ENCODE results near the gene DIAPH2.

DIAPH2 gene

DNA sequence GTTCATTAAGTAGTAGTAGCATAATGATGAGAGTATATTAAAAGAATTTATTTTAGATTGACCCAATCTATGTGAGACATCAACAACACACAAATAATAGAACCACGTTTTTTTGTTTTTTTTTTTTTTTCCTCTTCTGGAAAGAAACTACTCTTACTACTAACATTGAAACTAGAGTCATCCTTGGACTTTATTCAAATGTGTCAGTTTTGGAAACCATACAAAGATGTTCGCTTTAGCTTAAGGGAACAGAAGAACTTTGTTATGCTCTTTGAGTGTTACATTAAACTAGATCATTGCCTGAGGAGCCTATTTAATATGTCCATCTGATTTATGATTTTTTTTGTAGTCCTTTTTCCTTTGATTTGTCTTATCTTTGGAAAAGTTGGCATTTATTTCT is 365.8 kb downstream of the DIAPH2 start:
- DNase-seq (ENCODE audit: low spot score) = no peak

DNA sequence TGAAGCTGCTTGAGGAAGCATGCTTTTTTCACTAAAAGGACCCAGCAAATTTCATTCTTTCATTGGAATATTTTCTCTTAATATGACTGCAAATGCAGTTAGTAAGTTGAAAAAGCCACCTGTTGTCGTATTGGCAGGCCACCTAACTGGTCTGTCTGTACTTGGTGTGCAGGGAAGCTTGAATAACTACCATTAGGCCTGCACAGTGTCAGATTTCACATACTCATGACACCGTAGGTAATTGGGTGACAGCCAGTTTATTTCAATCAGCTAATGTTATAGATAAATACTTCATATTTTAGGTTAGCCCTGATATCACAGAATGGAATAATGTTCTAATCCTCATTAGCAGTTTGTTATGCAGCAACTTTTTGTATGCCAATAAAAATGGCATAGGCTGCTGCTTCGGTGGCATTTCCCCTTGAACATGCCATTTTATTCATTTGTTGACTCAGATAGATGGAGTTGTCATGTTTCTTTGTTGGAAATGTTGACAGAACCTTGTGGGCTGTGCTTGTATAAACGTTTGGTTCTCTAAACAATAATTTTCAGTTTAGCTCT is 372.8 kb downstream of the DIAPH2 start:
- no peak for DNase-seq (ENCODE audit: low spot score)

DNA sequence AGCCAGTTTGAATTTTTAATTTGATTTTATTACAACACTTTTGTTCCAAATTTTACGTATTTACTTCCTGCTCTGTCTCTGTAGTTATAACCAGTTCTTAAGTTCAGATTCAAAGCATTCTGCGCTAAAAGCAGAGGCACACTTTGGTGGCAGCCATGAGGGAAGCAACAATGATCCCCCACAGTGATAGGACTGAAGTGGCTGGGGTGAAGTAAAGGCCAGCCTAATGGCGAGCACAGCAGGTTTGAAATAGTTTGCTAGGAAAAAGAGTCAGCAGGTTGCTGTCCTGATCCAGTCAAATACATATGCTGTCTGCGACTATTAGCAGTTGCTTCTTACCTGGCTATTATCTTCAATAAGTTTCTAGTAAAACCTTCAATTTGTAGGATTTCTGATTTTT is 375.4 kb downstream of the DIAPH2 start:
- DNase-seq (ENCODE audit: low spot score) = no peak

DNA sequence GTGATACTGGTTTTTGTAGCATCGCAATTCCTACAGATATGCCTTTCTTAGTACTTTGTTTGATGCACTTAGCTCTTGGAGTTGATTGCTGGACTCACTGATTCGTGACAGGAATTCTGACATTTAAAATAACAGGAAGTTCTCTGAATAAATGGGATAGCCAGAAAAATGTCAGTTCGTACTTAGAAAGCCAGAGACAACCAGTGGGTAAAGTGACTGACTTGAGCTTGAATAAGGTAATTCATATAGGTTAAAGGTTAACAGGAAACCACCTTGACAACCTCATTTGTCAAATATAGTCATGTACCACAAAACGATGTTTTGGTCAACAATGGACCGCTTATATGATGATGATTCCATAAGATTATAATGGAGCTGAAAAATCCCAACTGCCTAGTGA is 380.4 kb downstream of the DIAPH2 start:
- no peak for DNase-seq (ENCODE audit: low spot score)

DNA sequence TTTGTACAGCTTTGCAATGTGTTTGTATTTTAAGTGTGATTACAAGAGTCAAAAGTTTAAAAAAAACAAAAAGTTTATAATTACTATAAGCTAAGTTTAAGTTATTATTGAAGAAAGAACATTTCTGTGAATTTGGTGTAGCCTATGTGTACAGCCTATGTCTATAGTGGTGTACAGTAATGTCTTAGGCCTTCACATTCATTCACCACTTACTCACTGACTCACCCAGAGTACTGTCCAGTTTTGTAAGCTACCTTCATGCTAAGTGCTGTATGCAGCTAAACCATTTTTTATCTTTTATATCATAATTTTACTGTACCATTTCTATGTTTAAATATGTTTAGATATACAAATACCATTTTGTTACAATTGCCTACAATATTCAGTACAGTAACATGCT is 381.3 kb downstream of the DIAPH2 start:
- DNase-seq (ENCODE audit: low spot score) = no peak

DNA sequence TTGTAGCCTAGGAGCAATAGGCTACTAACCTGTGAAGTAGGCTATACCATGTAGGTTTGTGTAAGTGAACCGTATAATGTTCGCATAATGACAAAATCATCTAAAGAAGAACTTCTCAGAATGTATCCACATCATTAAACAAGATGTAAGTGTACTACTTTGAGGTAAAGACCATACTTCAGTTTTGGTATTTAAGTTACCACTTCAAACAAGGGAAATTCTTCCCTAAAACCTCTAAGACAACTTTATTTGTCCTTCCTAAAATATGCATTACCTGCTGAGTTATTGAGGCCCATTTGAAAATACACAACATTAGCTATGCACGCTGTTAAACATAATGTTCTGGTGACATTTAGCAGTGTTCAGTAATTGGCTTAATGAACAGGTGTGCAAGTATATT is 381.7 kb downstream of the DIAPH2 start:
- no peak for DNase-seq (ENCODE audit: low spot score)

DNA sequence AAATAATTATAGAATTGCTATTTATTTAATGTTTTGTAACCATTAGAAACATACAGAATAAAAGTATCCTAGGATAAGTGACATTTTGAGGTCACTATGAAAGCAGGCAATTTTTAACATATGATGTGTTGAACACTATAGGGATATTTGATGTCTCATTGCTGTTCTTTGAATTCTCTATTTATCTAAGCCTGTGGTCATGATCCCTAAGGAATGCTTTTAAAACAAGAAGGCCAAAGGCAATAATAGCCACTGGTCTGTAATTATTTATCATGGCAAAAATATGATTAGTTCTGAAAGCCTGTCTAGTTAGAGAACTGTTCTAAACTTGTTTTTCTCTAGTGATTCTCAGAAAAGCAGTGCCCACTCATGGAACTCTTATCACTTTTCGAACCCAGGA is 385.7 kb downstream of the DIAPH2 start:
- no peak for DNase-seq (ENCODE audit: low spot score)

DNA sequence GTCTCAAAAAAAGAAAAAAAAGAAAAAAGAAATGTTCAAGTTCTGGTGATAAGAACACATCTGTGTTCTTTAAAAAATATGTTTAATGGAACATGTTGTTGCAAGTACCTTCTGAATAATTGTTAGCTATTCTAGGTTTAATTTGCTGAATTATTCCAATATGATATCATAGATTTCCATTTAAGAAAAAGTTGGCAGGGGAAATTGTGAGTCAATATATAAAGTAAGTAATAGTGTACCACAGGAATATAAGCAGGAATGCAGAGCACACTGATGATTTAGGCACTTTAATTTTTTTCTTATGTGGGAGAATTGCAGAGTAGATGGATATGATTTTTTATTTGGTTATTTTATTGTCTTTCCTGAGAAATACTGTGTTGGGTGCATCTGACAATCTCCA is 389.8 kb downstream of the DIAPH2 start:
- peak; percentile 5 for DNase-seq (ENCODE audit: low spot score)

DNA sequence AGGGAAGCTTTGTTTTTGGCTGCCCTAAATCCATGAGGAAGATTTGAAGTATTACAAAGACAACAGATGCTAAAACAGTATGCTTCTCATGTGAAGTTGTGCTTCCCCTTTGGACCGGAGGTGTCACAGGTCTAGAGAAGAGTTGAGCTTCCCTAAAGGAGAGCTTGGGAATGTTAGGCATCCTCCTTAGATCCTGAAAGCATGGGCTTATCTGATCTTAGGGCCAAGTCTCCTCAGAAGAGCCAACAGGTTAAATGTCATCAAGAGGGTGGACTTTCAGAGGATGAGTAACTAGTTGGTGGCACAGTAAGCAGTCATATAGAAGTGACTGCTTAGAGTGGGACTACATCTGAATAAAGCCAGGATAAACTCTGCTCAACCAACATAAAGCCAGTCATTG is 404.5 kb downstream of the DIAPH2 start:
- DNase-seq (ENCODE audit: low spot score) = no peak

DNA sequence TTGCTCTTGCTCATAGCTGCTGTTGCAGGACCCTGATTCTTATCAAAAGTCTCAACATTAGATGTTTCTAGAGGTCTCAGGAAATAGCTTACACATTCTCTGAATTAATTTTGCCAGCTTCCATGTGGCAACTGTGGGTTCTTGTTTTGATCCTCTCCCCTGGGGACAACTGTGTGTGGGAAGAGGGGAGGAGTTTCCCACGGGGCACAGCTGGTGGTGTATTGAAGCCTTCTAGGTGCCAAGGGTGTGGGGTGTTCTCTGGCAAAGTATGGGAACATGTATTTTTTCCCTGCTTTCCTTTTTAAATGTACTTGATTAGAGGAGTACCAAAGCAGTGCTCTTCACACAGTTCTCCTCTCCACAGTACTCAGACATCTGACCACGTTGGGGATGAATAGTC is 411.7 kb downstream of the DIAPH2 start:
- DNase-seq (ENCODE audit: low spot score) = no peak

DNA sequence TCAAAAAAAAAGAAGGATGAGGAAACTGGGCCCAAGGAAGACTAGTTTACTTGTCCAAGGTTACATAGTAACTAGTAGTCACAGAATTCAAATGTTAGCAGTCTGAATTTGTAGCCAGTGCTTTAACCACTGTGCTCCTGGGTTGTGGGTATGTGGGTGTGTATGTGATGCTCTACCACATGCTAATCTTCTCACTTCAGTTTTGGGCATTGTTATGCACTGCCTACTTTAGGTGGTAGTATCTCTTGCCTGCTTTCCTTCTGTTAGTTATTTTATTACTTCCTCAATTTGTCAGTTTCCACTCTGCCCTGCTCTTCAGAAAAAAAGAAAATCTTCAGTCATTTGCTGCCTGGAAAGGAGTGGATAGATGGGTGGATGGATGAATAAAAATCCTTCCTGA is 418.3 kb downstream of the DIAPH2 start:
- DNase-seq (ENCODE audit: low spot score) = no peak

DNA sequence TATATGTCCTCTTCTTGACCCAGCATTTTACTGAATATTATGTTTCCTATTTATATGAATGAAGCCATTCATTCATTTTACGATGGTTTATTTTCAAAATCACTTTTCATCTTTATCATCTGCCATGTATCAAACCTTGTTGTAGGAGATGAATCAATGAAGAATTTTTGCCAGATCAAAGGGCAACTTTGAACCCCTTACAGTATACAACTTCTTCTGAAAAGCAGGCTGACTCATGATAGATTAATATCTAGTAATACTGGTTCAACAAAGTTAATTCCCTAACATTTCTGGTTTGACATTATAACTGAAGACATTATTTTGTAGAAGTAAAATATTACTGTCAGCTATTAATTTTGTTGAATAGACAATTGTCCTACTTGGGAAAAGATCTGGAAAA is 425.1 kb downstream of the DIAPH2 start:
- no peak for DNase-seq (ENCODE audit: low spot score)

DNA sequence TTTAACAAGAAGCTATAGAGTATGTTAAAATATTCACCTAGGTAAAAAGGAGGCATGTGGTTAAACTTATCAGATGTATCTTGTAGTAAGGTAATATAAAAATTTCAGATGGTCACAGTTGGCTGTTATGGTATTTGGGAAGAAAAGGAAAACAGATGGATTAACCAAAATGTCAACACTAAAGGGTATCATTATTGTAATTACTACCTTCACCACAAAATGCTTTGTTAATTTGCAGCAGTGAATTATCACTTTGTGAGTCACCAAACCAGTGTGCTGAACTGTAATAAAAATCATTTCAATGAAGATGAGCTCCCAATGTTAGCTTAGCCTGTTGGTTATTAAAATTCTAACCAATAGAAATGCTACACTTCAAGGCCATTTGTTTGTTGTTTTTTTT is 432.9 kb downstream of the DIAPH2 start:
- no peak for DNase-seq (ENCODE audit: low spot score)

DNA sequence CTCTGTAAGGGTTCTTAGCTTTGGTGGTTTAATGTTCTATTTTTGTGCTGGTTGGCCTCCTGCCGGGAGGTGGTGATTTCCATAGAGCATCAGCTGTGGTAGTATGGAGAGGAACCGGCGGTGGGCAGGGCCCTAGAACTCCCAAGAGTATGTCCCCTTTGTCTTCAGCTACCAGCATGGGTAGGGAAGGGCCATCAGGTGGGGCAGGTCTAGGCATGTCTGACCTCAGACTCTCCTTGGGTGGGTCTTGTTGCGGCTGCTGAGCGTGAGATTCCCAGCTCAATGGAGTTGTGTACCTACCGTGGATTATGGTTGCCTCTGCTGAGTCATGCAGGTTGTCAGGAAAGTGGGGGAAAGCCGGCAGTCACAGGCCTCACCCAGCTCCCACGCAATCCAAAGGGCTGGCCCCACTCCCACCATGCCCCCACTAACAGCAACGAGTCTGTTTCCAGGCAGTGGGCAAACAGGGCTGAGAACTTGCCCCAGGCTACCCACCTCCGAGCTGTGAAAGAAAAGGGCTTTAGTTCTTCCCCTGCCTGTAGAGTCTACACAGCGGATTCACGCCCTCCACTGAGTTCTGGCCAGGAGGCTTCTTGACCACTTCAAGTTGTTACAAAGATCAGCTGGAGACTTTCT is 434.9 kb downstream of the DIAPH2 start:
- DNase-seq (ENCODE audit: low spot score) = no peak

DNA sequence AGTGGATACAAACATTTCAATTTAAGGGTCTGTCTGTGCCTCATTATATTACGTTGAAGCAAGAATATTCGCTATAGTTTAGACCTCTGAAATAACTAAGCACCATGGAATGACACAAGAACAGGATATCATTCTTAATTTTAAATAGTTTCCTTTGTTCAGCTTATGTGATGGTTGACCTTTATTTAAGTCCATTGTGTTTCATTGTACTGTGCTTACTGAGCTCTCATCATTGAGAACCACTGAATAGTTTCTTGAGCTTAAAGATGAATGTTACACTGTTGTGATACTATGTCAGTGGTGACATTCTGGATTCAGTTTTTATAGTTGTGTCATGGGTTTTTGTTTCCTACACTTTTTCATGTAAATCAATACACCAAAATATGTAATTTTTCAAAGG is 438.4 kb downstream of the DIAPH2 start:
- DNase-seq (ENCODE audit: low spot score) = no peak

DNA sequence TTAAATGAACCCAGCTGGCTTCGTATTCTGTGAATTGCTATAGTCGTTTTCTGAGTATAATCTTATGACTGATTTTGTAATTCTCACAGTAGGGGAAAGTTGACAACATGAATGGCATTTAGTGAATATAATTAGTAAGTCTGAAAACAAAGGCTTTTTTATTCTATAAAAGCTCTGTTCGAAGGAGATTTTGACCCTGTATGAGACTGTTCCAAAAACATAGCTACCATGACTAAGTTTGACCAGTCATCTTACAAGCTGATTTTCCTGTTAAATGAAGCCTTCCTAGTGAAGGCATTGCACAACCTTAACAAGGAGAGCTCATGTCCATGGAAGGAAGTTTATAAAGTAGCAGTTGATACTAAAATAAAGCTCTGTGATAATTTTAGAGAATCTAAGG is 441.4 kb downstream of the DIAPH2 start:
- peak; percentile 13 for DNase-seq (ENCODE audit: low spot score)

DNA sequence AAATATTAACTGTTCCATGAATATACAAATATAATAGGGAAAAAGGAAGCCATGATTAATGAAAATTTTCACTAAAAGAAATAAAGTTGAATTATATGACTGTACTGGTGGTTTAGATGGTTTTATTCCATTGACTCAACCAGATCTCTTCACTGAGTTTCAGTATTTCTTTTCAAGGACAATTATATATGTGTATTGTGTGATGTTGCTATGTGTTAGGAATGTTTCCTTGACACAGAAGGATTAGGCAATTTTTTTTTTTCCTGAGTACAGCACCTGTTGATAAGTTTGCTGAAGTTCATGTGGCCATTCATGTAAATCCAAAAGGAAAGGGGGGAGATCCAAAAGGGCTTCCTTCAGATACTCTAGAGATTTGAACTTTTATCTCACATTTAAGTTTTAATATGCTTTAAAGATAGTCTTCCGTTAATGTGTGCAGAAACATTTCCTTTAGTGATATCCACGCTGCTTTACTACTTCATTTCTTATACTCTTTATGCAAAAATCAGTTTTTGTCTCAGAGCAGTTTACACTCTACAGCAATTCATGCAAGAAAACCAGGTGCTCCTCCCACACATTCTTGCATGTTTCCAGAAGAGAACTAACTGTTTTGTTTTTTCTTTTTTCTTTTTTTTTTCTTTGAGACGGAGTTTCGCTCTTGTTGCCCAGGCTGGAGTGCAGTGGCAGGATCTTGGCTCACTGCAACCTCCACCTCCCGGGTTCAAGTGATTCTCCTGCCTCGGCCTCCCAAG is 448.2 kb downstream of the DIAPH2 start:
- DNase-seq (ENCODE audit: low spot score) = no peak

DNA sequence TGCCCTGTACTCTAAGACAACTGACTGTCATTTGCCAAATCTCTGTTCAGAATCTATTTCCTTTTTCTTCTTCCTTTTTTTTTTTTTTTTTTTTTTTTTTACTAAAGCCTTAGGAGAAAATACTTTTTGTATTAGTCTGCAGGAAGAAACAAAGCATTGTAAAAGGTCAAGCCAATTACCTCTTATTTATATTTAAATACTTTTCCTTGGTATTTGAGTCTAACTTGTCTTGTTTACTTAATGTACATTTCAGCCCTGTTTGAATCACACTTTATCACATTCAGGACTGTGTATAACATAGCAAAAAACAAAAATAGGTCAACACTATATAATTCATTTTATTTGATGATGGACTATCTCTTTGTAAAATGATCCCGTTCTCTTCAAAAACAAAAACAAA is 461.3 kb downstream of the DIAPH2 start:
- no peak for DNase-seq (ENCODE audit: low spot score)

DNA sequence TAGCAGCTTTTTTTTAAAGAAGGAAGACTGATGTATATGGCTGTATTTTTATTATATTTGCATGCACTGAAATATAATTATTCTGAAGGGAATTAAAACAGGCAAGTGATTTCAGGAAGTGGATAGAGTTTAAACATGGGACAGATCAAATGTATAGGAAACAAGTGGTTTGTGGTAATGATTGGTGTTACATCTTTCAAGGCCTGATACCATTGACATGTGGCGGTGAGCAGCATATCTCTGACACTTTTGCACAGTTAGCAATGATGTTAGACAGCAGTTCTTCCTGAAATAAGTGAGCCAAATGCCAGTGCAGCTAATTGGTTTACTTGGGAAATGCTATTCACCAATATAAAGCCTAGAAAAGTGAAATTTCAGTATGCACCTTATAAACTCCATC is 471.2 kb downstream of the DIAPH2 start:
- DNase-seq (ENCODE audit: low spot score) = no peak

DNA sequence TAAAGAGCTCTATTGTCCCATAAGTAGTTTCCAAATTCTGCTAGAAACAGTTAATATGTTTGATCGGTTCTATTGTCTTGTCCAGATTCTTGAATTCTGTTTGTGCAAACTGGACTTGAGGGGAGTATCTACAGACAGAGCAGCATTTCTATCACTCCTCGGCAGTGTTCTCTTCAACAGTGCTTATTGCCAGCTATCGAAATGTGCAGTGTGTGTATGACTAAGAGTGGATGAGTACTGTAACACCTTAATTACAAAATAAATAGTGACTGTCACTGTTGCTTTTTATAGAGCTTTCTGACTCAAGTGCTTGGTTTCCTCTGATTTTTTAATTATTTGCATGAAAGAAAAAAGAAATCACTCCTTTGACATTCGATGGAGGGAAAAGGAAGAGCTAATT is 473.6 kb downstream of the DIAPH2 start:
- no peak for DNase-seq (ENCODE audit: low spot score)

DNA sequence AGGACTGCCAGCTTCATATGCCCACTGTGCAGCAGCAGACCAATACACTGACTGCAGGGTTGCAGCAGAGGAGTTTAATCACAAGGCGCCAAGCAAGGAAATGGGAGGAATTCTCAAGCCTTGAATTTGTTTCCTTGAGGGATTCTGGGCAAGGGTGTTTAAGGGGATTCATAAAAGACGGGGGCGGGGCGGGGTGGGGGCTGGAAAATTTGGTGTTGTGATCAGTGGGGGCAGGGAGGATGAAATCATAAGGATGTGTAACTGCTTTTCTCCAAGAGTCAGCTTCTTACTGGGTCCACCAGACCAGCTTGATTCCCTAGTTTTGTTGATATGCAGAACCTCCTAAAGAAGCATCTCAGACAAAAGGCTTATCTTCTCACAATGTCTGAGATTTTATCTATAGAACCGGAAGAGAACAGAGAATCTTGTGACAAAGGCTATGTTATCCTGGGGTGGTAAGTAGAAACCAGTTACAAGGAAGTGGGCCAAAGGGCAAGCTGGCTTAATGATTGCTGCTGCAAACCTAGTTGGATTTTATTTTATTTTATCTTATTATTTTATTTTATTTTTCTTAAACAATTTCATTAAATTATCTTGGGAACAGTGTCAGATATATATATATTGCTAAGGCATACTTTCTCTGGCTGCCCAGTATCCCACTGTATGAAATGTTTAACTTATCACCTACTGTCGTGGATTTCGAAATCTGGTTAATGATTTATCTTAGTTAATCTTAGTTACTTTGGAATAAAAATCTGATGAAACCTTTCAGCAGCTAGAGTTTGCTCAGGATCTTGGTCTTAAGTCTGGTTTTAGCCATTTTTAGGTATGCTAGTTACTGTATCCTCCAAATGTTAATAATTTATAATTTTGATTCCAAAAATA is 475.5 kb downstream of the DIAPH2 start:
- no peak for DNase-seq (ENCODE audit: low spot score)

DNA sequence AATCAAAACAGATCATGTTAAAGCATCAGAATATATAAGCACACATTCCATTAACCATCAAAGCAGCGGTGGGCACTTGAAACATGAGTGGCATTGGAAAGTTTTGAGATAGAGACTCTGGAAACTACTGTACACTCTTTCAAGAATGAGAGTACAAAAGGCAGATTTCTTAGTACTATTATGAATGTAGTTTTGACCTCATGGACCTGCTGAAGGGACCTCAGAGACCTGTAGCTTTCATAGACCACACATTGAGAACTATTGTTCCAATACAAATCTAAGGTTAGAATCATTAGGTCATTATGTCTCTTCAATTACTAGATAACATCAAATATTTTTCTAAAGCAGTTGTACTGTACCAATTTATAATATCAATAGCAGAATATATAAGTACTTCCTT is 482.7 kb downstream of the DIAPH2 start:
- no peak for DNase-seq (ENCODE audit: low spot score)

DNA sequence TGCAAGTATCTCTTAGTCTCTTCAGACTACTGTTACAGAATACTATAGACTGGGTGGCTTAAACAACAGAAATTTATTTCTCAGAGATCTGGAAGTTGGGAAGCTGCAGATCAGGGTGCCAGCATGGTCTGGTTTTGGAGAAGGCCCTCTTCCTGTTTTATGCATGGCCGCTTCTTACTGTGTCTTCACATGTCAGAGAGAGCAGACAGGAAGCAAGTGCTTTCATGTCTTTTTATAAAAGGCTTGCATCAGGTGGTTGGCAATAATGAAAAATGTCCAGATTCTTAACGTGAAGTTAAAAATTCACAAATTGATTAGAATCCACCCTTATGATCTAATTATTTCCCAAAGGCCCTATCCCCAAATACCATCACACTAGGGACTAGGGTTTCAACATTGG is 484.0 kb downstream of the DIAPH2 start:
- no peak for DNase-seq (ENCODE audit: low spot score)

Measured in AG20443 (cell line).